SU-DHL-6 (cell line): ENCODE data around the gene SNRPB2.

Experiments used
- H2AFZ ChIP-seq: fragments of 200-600 bp; sonication (generic); 2 replicates; pipeline ENCODE4 v1.6.1; 2014; ENCODE audit warnings: low read depth, mild to moderate bottlenecking, moderate library complexity, mixed read lengths, antibody characterized with exemption, low read length; ENCODE audit not compliant: severe bottlenecking
- H3F3A ChIP-seq: fragments of 200-600 bp; shearing (Covaris generic); 2 replicates; pipeline ENCODE4 v1.6.0; 2016; ENCODE audit warnings: antibody characterized with exemption, mild to moderate bottlenecking; ENCODE audit not compliant: insufficient read depth
- H3K27ac ChIP-seq: fragments of 200-600 bp; sonication (generic); 2 replicates; pipeline ENCODE4 v1.5.1; 2016; ENCODE audit warnings: low read depth, mild to moderate bottlenecking, low read length, moderate library complexity, mixed read lengths
- H3K27me3 ChIP-seq: fragments of 200-600 bp; sonication (generic), shearing (Covaris generic); 2 replicates; pipeline ENCODE4 v1.6.0; 2014; ENCODE audit warnings: mild to moderate bottlenecking, low read length
- H3K36me3 ChIP-seq: fragments of 200-600 bp; sonication (generic); 2 replicates; pipeline ENCODE4 v1.6.1; 2014; ENCODE audit warnings: mild to moderate bottlenecking, low read length, mixed read lengths
- H3K4me2 ChIP-seq: fragments of 300-600, 200-600 bp; shearing (Covaris generic), sonication (generic); 2 replicates; pipeline ENCODE4 v1.6.0; 2014; ENCODE audit warnings: low read length, low read depth, mild to moderate bottlenecking; ENCODE audit not compliant: poor library complexity, severe bottlenecking
- H3K4me3 ChIP-seq: fragments of 200-600 bp; sonication (generic); 2 replicates; pipeline ENCODE4 v1.5.1; 2014; ENCODE audit warnings: antibody characterized with exemption, low read length, mild to moderate bottlenecking, mixed read lengths; ENCODE audit not compliant: insufficient read depth, poor library complexity, severe bottlenecking
- H3K79me2 ChIP-seq: fragments of 200-600 bp; sonication (generic); 2 replicates; pipeline ENCODE4 v1.6.1; 2014; ENCODE audit warnings: mild to moderate bottlenecking, low read length, moderate library complexity; ENCODE audit not compliant: insufficient read depth
- H3K9ac ChIP-seq: fragments of 200-600 bp; sonication (generic); 2 replicates; pipeline ENCODE4 v1.7.0; 2014; ENCODE audit warnings: mild to moderate bottlenecking, low read length
- H3K9me2 ChIP-seq: fragments of 200-600 bp; sonication (generic); replicated peaks from 2 replicates; pipeline ENCODE4 v1.6.1; 2014; ENCODE audit warnings: low read length; ENCODE audit not compliant: insufficient read depth
- H3K9me3 ChIP-seq: fragments of 200-600 bp; sonication (generic); 2 replicates; pipeline ENCODE4 v1.6.1; 2014; ENCODE audit warnings: low read length, mixed read lengths; ENCODE audit not compliant: insufficient read depth
- H4K20me1 ChIP-seq: fragments of 200-600 bp; sonication (generic); 2 replicates; pipeline ENCODE4 v1.6.1; 2014; ENCODE audit warnings: low read depth, mild to moderate bottlenecking, antibody characterized with exemption, low read length, moderate library complexity, mixed read lengths
- EZH2phosphoT487 ChIP-seq: fragments of 200-600 bp; sonication (generic), shearing (Covaris generic); conservative IDR thresholded peaks from 2 replicates; pipeline ENCODE4 v1.6.1; 2018; ENCODE audit warnings: mild to moderate bottlenecking, antibody characterized with exemption, low read length, moderate library complexity, mixed read lengths
- TF ChIP-seq, protein P1 (sequence below): fragments of 200-600 bp; sonication (generic); IDR thresholded peaks from one replicate; pipeline ENCODE4 v1.5.1; 2017; ENCODE audit warnings: antibody characterized with exemption, mild to moderate bottlenecking, low read length, moderate library complexity; ENCODE audit not compliant: insufficient read depth, poor library complexity, severe bottlenecking

SNRPB2 gene

GRCh38 chr20:16758454-16759180 is 28.8 kb downstream of the SNRPB2 start:
- H3K36me3 ChIP-seq, result no peaks in the 10 kb centered on the region
- H2AFZ ChIP-seq, result no peak overlapping the region
- no peak overlapping the region for H3K9ac ChIP-seq
- H4K20me1 ChIP-seq, result no peaks in the 10 kb centered on the region
- H3K79me2 ChIP-seq, result no peaks in the 10 kb centered on the region
- H3K9me2 ChIP-seq, result no peaks in the 10 kb centered on the region
- H3K27me3 ChIP-seq, result no peaks in the 10 kb centered on the region
- no peak overlapping the region for H3K27ac ChIP-seq
- no peak overlapping the region for H3K4me2 ChIP-seq
- peaks cover 7% of the 10 kb centered on the region; the same call in 1 of the 2 replicates for H3K9me3 ChIP-seq
- TF ChIP-seq, protein P1, sequence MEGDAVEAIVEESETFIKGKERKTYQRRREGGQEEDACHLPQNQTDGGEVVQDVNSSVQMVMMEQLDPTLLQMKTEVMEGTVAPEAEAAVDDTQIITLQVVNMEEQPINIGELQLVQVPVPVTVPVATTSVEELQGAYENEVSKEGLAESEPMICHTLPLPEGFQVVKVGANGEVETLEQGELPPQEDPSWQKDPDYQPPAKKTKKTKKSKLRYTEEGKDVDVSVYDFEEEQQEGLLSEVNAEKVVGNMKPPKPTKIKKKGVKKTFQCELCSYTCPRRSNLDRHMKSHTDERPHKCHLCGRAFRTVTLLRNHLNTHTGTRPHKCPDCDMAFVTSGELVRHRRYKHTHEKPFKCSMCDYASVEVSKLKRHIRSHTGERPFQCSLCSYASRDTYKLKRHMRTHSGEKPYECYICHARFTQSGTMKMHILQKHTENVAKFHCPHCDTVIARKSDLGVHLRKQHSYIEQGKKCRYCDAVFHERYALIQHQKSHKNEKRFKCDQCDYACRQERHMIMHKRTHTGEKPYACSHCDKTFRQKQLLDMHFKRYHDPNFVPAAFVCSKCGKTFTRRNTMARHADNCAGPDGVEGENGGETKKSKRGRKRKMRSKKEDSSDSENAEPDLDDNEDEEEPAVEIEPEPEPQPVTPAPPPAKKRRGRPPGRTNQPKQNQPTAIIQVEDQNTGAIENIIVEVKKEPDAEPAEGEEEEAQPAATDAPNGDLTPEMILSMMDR, result no peak
- no peak for TF ChIP-seq EZH2phosphoT487
- no peak overlapping the region for H3K4me3 ChIP-seq
- no peaks in the 10 kb centered on the region for H3F3A ChIP-seq

GRCh38 chr20:16759181-16759563 is 29.3 kb downstream of the SNRPB2 start:
- Histone ChIP-seq H3K4me2 (no peak overlapping the region), H3F3A (no peaks in the 10 kb centered on the region), H3K79me2 (no peaks in the 10 kb centered on the region), H3K9ac (no peak overlapping the region), H3K36me3 (no peaks in the 10 kb centered on the region), H3K9me2 (no peaks in the 10 kb centered on the region), H3K27me3 (no peaks in the 10 kb centered on the region), H3K4me3 (no peak overlapping the region), H2AFZ (no peak overlapping the region), H3K27ac (no peak overlapping the region), H4K20me1 (no peaks in the 10 kb centered on the region), H3K9me3 (peaks cover 7% of the 10 kb centered on the region; the same call in 1 of the 2 replicates)
- TF ChIP-seq, protein P1, result no peak
- no peak for TF ChIP-seq EZH2phosphoT487

DNA sequence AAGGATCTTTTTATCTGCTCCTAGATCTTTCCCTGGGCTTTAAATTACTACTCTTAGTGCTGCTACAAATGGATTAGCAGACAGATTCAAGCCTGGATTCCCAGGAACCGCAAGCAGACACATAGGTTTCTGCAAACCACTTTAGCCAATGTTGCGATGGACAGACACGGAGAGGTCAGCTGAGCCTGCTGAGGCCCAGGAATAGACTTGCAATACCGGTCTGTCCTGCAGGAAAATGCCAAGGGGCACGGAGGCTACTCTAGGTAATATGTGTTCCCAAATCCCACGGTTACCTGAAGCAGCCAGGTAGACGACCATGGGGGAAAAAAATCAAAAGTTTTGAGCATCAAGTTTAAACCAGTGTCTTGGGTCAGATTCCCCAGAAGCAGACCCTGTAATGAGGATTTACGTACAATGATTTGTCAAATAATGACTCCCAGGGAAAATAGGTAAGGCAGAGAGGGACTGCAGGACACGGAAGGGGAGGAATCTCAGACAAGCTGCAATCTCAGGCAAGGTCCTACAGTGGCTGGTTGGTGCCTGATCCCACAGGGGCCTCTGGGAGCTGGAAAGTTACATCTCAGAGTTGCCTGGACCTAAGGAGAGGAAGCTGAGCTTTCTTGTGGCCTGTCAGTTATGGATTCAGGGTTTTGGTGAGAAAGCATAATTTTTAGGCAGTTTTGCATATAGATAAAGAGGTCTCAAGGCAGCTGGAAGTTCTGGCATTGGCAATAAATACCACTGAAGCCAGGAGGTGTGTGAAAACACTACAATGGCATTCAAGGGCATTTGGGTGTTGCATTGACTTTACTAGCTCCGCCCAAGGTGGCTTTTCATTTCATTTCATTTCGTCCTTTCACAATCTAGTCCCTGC is 30.8 kb downstream of the SNRPB2 start:
- Histone ChIP-seq H3K79me2 (no peaks in the 10 kb centered on the region), H3K36me3 (no peaks in the 10 kb centered on the region), H2AFZ (no peak overlapping the region), H3K4me3 (no peak overlapping the region), H3K27me3 (no peaks in the 10 kb centered on the region), H3K27ac (no peak overlapping the region), H4K20me1 (no peaks in the 10 kb centered on the region), H3F3A (no peaks in the 10 kb centered on the region), H3K9me3 (peaks cover 6% of the 10 kb centered on the region; the same call in 1 of the 2 replicates), H3K9me2 (no peaks in the 10 kb centered on the region), H3K9ac (no peak overlapping the region), H3K4me2 (no peak overlapping the region)
- TF ChIP-seq, protein P1, result no peak
- no peak for TF ChIP-seq EZH2phosphoT487
